Measurements from ENCODE around the gene NMNAT3.

Gene NMNAT3

GRCh38 chr3:139578783-139579182 lies 99.0 kb downstream of the NMNAT3 start:
- no peak for DNase-seq (ENCODE audit: low read depth)

GRCh38 chr3:139577909-139578308 lies 99.9 kb downstream of the NMNAT3 start:
- DNase-seq (ENCODE audit: low read depth) = no peak

GRCh38 chr3:139577346-139577745 lies 100.4 kb downstream of the NMNAT3 start:
- DNase-seq (ENCODE audit: low read depth) = no peak

- no peak for DNase-seq (ENCODE audit: low read depth)
Measured at GRCh38 chr3:139574026-139574947, 103.5 kb downstream of the NMNAT3 start.

- no peak for DNase-seq (ENCODE audit: low read depth)
Measured at GRCh38 chr3:139572847-139573672, 104.7 kb downstream of the NMNAT3 start.

GRCh38 chr3:139571711-139572110 lies 106.1 kb downstream of the NMNAT3 start:
- no peak for DNase-seq (ENCODE audit: low read depth)

GRCh38 chr3:139564294-139564861 lies 113.4 kb downstream of the NMNAT3 start:
- DNase-seq (ENCODE audit: low read depth) = no peak

- DNase-seq (ENCODE audit: low read depth) = no peak
Measured at GRCh38 chr3:139561959-139562676, 115.7 kb downstream of the NMNAT3 start.

- no peak for DNase-seq (ENCODE audit: low read depth)
Measured at GRCh38 chr3:139561255-139561817, 116.4 kb downstream of the NMNAT3 start.

- DNase-seq (ENCODE audit: low read depth) = no peak
Measured at GRCh38 chr3:139560411-139560810, 117.4 kb downstream of the NMNAT3 start.

- no peak for DNase-seq (ENCODE audit: low read depth)
Measured at GRCh38 chr3:139559541-139559940, 118.2 kb downstream of the NMNAT3 start.

GRCh38 chr3:139558351-139559266 lies 119.2 kb downstream of the NMNAT3 start:
- DNase-seq (ENCODE audit: low read depth) = no peak

GRCh38 chr3:139557041-139557440 lies 120.7 kb downstream of the NMNAT3 start:
- DNase-seq (ENCODE audit: low read depth) = no peak

GRCh38 chr3:139555249-139555648 lies 122.5 kb downstream of the NMNAT3 start:
- no peak for DNase-seq (ENCODE audit: low read depth)

GRCh38 chr3:139554628-139555027 lies 123.1 kb downstream of the NMNAT3 start:
- no peak for DNase-seq (ENCODE audit: low read depth)

GRCh38 chr3:139552632-139553365 lies 125.0 kb downstream of the NMNAT3 start:
- DNase-seq (ENCODE audit: low read depth) = no peak

- no peak for DNase-seq (ENCODE audit: low read depth)
Measured at GRCh38 chr3:139548801-139549200, 129.0 kb downstream of the NMNAT3 start.

- DNase-seq (ENCODE audit: low read depth) = no peak
Measured at GRCh38 chr3:139547666-139548065, 130.1 kb downstream of the NMNAT3 start.

GRCh38 chr3:139546772-139547171 lies 131.0 kb downstream of the NMNAT3 start:
- no peak for DNase-seq (ENCODE audit: low read depth)
